Kidney capillary endothelial cell (primary cell): ENCODE results near the gene TMEM185A.
"Not testable (repeated sequence)": the region's sequence is repeated elsewhere in the genome, so short reads cannot be mapped to it uniquely, and the experiment has no call there.

Source experiments
- DNase-seq: peaks from one replicate; pipeline ENCODE4 v3.0.0-alpha.2; 2018; ENCODE audit warnings: low spot score

Gene TMEM185A

DNA sequence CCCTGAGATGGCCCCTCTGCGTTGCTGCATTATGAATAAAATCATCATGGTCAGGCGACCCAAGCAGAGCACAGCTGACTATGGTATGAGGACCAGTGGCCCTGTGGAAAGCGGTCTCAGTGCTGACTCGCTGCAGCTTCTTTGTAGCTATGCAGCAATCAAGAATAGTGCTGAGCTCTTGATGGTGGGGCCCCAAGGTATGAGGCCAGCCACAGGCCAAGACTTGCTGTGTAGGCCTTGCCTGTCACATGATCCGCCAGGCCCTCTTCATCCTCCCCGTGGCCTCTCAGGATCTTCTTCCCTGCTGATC lies 79.7 kb downstream of the TMEM185A start:
- DNase-seq: not testable (repeated sequence)

DNA sequence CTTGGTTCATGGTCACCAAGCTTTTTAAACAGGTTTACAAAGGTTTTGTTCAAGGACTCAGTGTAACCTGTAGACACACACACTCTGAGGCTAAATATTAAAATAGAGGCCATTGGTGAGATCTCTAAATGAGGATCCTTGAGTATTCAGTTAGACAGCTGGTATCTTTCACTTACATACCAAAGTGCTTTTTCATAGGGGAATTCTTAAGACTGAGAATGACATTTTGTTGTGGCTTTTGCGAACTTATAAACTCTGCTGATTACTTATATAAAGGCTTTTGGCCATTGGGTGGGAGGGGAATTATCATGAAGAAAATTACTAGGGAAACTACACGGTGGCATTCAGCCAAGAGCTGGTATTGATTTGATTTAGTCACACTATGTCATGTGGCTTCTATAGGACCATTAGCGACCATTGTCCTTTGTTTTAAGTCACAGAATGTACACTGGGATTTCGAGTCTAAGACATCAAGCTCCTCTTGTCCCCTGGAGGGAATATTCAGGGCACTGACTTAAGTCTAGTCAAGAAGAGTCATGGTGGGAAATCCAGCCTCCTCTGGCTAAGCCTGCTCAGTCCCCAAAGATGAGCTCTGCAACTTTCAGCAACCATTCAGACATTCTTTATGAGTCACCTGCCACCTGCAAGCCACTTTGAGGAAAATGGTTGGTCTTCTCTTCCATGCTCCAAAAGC lies 80.2 kb downstream of the TMEM185A start:
- DNase-seq: not testable (repeated sequence)

DNA sequence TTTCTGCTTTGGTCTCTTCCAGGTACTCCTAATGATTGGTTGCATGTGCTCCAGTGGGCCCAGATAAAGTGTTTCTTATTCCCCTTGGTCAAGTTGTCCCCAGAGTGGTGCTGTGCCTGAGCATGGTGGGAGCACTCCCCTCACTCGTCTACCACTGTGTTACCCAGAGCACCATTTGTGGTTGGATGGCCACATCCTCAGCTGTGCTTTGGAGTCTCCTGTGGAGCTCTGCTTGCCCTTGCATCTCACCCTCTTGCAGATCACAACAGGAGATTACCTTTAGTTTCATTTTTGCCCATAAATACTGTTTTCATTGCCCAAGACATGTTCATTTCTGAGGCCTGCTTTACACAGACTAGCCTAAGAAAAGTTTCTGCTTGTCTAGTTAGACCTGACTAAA lies 81.1 kb downstream of the TMEM185A start:
- not testable (repeated sequence) for DNase-seq

DNA sequence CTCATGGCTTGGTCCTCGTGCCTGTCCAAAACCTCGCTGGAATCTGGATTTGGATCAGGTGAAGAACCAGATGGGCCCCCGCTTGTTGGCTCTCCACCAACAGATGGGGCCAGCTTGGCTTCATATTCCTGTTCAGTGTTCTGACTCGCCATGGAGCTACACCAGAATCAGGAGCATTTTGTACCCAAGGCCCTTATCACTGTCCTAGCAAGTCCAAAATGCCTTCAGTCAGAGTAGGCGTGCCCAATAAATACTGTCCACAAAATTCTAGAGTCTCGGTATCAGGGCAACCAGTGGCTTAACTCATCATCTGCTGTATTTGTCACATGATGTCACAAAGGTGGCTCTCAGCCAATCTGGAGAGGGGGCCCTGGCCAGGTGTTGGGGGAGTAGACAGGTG lies 81.9 kb downstream of the TMEM185A start, which contains the start of gene HSFX3:
Gene HSFX3, minus strand, starts transcription at position 224 of the 400 bp plus-strand sequence. Its CDS starts 72 bp downstream, at position 152.
- DNase-seq: not testable (repeated sequence)

DNA sequence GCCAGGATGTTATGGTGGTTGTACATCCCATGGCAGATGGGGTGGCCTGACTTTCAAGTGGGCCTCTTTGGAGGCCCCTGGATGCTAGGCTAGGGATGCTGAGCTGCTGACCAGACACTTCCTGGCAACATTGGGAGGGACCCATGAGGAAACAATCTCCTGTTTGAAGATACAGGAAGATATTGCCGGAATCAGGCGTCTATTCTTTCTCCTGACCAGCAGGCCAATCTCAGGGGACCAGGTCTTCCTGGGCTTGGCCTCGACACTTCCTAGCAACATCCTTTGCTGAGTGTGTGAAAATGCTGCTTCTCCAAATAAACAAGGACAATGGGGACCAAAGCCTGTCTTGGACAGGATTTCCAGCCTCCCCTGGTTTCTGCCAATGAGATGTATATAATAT lies 83.8 kb downstream of the TMEM185A start:
- DNase-seq: not testable (repeated sequence)

DNA sequence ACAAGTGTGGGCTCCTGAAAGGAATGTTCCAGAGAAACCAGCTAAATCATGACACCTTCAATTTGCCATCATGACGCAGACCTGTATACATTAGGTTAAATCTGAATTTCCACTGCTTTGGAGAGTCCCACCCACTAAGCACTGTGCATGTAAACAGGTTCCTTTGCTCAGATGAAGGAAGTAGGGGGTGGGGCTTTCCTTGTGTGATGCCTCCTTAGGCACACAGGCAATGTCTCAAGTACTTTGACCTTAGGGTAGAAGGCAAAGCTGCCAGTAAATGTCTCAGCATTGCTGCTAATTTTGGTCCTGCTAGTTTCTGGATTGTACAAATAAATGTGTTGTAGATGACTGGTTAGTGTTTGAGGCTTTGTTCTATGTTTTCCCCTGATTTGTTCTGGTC lies 84.6 kb downstream of the TMEM185A start:
- DNase-seq: not testable (repeated sequence)
